Right cardiac atrium (tissue), 5 donors: ENCODE data around the gene DPEP1. TPM values are rescaled to one million over a fixed set of nuclear protein-coding genes. Genes with fewer than 3 reads are reported as not detected.
"Not testable (repeated sequence)": the region's sequence is repeated elsewhere in the genome, so short reads cannot be mapped to it uniquely, and the experiment has no call there.

Experiments used
- ATAC-seq, 2 donors: fragments of 200-7000 bp; cut with Tn5 transposase; one replicate each; pipeline versions ENCODE4 v1.8.0 to v1.9.1; 2020; ENCODE audit warnings: moderate library complexity in 2 of 2, mild to moderate bottlenecking in 1 of 2
- DNase-seq, 3 donors: peaks; one replicate each; pipeline ENCODE4 v3.0.0-alpha.2; 2020
- H3K27ac ChIP-seq: one replicate; pipeline ENCODE4 v1.5.1; 2013; ENCODE audit warnings: mild to moderate bottlenecking, low read length, control low read depth, moderate library complexity
- H3K27me3 ChIP-seq: one replicate; pipeline ENCODE4 v1.6.1; 2013; ENCODE audit not compliant: control insufficient read depth, insufficient read depth
- H3K4me1 ChIP-seq: one replicate; pipeline ENCODE4 v1.6.1; 2013; ENCODE audit warnings: low read length; ENCODE audit not compliant: control insufficient read depth, insufficient read depth
- H3K4me3 ChIP-seq: one replicate; pipeline ENCODE4 v1.5.1; 2013; ENCODE audit warnings: low read length, control low read depth
- H3K9me3 ChIP-seq: one replicate; pipeline ENCODE4 v1.6.1; 2013; ENCODE audit warnings: low read length; ENCODE audit not compliant: control insufficient read depth
- WGBS: extraction: QIAGEN DNeasy Blood & Tissue Kit; methylation state at CpG from one replicate; pipeline ENCODE4 v1.1.7; 2013; 5-methylcytosine and 5-hydroxymethylcytosine counted together
- intact Hi-C, 4 donors: fragments of 100-400 bp; cut with DNase I; formaldehyde crosslinking; loops; one replicate each; pipeline versions ENCODE4 v1.11.0 to v1.14.0; 2022 to 2023
- polyA plus RNA-seq: library from polyadenylated mRNA; stranded (reverse); fragments of 200-250 nt; gene quantifications from one replicate; pipeline ENCODE4 v1.2.3, GENCODE V29; 2013
- total RNA-seq, 4 donors: library from RNA; stranded (reverse); fragmentation: NEBNext Ultra II Directional; extraction: Animal tissue kit (Norgen Biotek cat#: 25700); gene quantifications; one replicate each; pipeline ENCODE4 v1.2.1, GENCODE V29; 2021
- donor health status: healthy with polysubstance abuse.
- donor health status: DM: no; HTN: yes; CAD: no.
- donor health status: DM: no; HTN: no; CAD: no.
- donor health status: DM: no; HTN: yes; CAD: no; lungs with severe emphysema.
- donor health status: DM: yes; HTN: yes; CAD: no.

The DPEP1 gene
- total and polyA plus RNA-seq, 5 donors = 0.18 to 0.53 (median 0.31) TPM; not detected in 2

GRCh38 chr16:89660146-89660545 lies 46.7 kb downstream of the DPEP1 start:
- 78% methylated on average over 7 of the region's 7 CpGs for WGBS
- intact Hi-C loops = no loop called here
- Histone ChIP-seq H3K27me3 (no peaks in the 10 kb centered on the region), H3K27ac (no peak overlapping the region), H3K9me3 (no peaks in the 10 kb centered on the region), H3K4me3 (no peak overlapping the region), H3K4me1 (peaks cover 9% of the 10 kb centered on the region)
- DNase-seq (no peak), ATAC-seq (no peak)

GRCh38 chr16:89661215-89661614 lies 47.8 kb downstream of the DPEP1 start:
- ATAC-seq (no peak), DNase-seq (no peak)
- Histone ChIP-seq H3K9me3 (no peaks in the 10 kb centered on the region), H3K27me3 (no peaks in the 10 kb centered on the region), H3K4me1 (peaks cover 9% of the 10 kb centered on the region), H3K27ac (no peak overlapping the region), H3K4me3 (no peak overlapping the region)
- WGBS = 89% methylated on average over 9 of the region's 9 CpGs
- intact Hi-C loops = no loop called here

GRCh38 chr16:89664238-89664637 lies 50.8 kb downstream of the DPEP1 start:
- ATAC-seq, H3K27me3 ChIP-seq, intact Hi-C loops, DNase-seq, H3K27ac ChIP-seq, H3K4me3 ChIP-seq, H3K4me1 ChIP-seq, H3K9me3 ChIP-seq: not testable (repeated sequence)
- 85% methylated on average over 10 of the region's 11 CpGs for WGBS

- H3K4me3 ChIP-seq, DNase-seq, H3K4me1 ChIP-seq, H3K27ac ChIP-seq, H3K27me3 ChIP-seq, intact Hi-C loops, ATAC-seq, H3K9me3 ChIP-seq: not testable (repeated sequence)
- WGBS = 33% methylated on average over 7 of the region's 7 CpGs
Measured at GRCh38 chr16:89667000-89667399, 53.6 kb downstream of the DPEP1 start.

- H3K4me3 ChIP-seq = no peak overlapping the region
- DNase-seq = no peak
- no peaks in the 10 kb centered on the region for H3K9me3 ChIP-seq
- H3K4me1 ChIP-seq = no peaks in the 10 kb centered on the region
- no peak overlapping the region for H3K27ac ChIP-seq
- intact Hi-C loops = no loop called here
- no peak for ATAC-seq
- WGBS = 84% methylated on average over 9 of the region's 9 CpGs
- H3K27me3 ChIP-seq = no peaks in the 10 kb centered on the region
Measured at GRCh38 chr16:89667633-89668032, 54.2 kb downstream of the DPEP1 start.

- H3K4me1 ChIP-seq = no peaks in the 10 kb centered on the region
- no peaks in the 10 kb centered on the region for H3K9me3 ChIP-seq
- ATAC-seq = no peak
- intact Hi-C loops = no loop called here
- H3K27ac ChIP-seq = no peak overlapping the region
- 73% methylated on average over 5 of the region's 5 CpGs for WGBS
- no peak for DNase-seq
- H3K4me3 ChIP-seq = no peak overlapping the region
- H3K27me3 ChIP-seq = no peaks in the 10 kb centered on the region
Measured at GRCh38 chr16:89668790-89669158, 55.3 kb downstream of the DPEP1 start.

- no peaks in the 10 kb centered on the region for H3K27me3 ChIP-seq
- intact Hi-C loops = no loop called here
- no peak overlapping the region for H3K27ac ChIP-seq
- no peak overlapping the region for H3K4me3 ChIP-seq
- WGBS = 94% methylated on average over 13 of the region's 13 CpGs
- ATAC-seq (no peak), DNase-seq (no peak)
- H3K4me1 ChIP-seq = no peaks in the 10 kb centered on the region
- no peaks in the 10 kb centered on the region for H3K9me3 ChIP-seq
Measured at GRCh38 chr16:89669755-89670154, 56.3 kb downstream of the DPEP1 start.

DNA sequence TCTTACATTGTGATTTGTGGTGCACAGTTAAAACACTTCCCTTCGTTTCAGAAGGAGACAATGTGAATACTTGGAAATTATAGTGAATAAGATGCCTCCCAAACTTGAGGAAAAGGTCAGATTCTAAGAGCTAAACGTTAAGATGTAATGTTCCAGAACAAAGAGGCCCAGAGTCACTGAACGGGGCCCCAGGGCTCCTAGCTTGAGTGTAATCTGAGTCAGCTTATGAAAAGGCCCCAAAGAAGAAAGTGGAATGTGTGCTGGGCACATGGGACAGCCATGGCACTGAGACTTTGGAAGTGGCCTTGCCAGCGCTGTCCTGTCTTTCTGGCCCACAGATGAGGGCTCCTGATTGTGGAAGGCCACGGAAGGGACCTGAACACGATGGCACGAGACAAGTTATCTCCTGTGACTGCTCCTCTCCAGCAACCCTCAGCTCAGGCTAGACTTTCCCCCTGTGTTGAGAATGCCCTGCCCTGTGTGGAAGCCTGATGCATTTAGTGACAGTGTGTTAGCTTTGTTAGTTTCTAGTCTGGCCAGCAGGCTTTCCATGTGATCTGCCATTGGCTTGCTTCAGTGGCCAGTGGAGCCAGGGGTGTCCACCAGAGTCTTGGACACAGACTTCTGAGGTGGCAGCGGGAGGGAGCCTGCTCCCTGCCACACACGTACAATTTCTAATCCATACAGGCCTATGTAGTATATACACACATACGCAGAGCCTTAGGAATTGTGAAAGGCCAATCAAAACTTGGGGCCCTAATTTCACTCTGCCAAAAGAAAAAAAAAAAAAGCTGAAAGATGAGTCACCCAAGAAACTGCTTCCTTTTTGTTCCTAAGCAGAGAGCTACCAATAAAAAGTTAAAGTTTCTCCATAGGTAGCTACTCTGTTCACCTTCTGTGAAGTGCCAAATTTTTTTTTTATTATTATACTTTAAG lies 57.3 kb downstream of the DPEP1 start:
- DNase-seq = no peak
- intact Hi-C loops = no loop called here

GRCh38 chr16:89671565-89671964 lies 58.1 kb downstream of the DPEP1 start:
- H3K9me3 ChIP-seq, H3K27me3 ChIP-seq, H3K4me3 ChIP-seq, ATAC-seq, intact Hi-C loops, H3K27ac ChIP-seq, DNase-seq, H3K4me1 ChIP-seq: not testable (repeated sequence)
- whole genome bisulfite sequencing = 91% methylated on average over 4 of the region's 4 CpGs

More for the DNA sequence above, 57.3 kb downstream of the DPEP1 start:
- Histone ChIP-seq H3K4me3 (no peak overlapping the region), H3K4me1 (no peaks in the 10 kb centered on the region), H3K27ac (no peak overlapping the region), H3K9me3 (no peaks in the 10 kb centered on the region), H3K27me3 (no peaks in the 10 kb centered on the region)
- ATAC-seq = peak in 1 of 2 donors; percentile 29
- WGBS = 85% methylated on average over 10 of the region's 10 CpGs

DNA sequence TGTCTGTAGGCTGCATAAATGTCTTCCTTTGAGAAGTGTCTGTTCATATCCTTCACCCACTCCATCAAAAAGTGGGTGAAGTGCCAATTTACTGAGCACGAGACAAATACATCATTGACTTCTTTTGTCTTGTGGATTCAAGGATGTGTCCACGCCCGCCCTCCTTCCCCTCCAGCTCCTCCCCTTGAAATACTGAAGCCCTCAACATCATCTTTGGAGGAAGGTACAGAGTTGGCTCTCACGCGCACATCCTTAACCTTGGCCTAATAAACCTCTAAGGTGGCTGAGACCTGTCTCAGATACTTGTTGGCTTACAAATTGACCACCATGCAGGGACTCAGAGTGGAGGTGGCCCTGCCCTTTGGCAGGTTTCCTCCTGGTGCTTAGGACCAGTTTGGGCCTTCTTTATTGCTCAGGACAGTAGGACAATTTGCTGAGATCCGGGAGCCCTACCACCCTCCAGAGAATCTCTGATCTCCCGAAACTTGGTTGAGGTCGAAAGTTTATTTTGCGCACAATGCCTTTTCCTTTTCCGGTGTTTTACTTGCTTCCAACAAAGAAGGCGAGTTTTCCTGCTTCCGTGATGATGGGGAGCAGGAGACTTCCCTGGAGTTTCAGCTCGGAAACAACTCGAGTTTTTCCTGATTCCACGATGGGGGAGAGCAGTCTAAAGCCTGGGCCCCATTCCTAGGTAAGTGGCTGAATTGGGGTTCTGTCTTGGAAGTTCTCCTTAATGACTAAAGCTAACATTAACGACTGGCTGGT lies 58.9 kb downstream of the DPEP1 start:
- ATAC-seq (no peak), DNase-seq (no peak)
- Histone ChIP-seq H3K4me1 (no peaks in the 10 kb centered on the region), H3K4me3 (no peak overlapping the region), H3K9me3 (no peaks in the 10 kb centered on the region), H3K27me3 (no peaks in the 10 kb centered on the region), H3K27ac (no peak overlapping the region)
- WGBS = 79% methylated on average over 16 of the region's 16 CpGs
- intact Hi-C loops = no loop called here

GRCh38 chr16:89678258-89678657 lies 64.8 kb downstream of the DPEP1 start:
- intact Hi-C loops = no loop called here
- 97% methylated on average over 2 of the region's 2 CpGs for WGBS
- no peaks in the 10 kb centered on the region for H3K27me3 ChIP-seq
- ATAC-seq = no peak
- H3K4me3 ChIP-seq = no peak overlapping the region
- no peak overlapping the region for H3K27ac ChIP-seq
- H3K9me3 ChIP-seq = no peaks in the 10 kb centered on the region
- no peak for DNase-seq
- H3K4me1 ChIP-seq = no peaks in the 10 kb centered on the region
